Endothelial cell (in vitro differentiated cells): ENCODE measurements around the gene RPS6KA5. TPM values are rescaled to one million over a fixed set of nuclear protein-coding genes. Genes with fewer than 3 reads are reported as not detected.

Experiments
- DNase-seq: peaks from one replicate; pipeline ENCODE4 v3.0.0; 2021; ENCODE audit warnings: low spot score
- H3K27ac Mint-ChIP-seq: one replicate; pipeline ENCODE4 v1.8.0; 2021; ENCODE audit warnings: mixed read lengths, inconsistent platforms; ENCODE audit not compliant: unreplicated experiment
- H3K27me3 Mint-ChIP-seq: one replicate; pipeline ENCODE4 v1.8.0; 2021; ENCODE audit warnings: mild to moderate bottlenecking, moderate library complexity, mixed read lengths, inconsistent platforms; ENCODE audit not compliant: unreplicated experiment
- H3K36me3 Mint-ChIP-seq: one replicate; pipeline ENCODE4 v1.8.0; 2021; ENCODE audit warnings: mild to moderate bottlenecking, low read depth, mixed read lengths, inconsistent platforms; ENCODE audit not compliant: unreplicated experiment
- H3K4me1 Mint-ChIP-seq: one replicate; pipeline ENCODE4 v1.8.0; 2021; ENCODE audit warnings: mild to moderate bottlenecking, mixed read lengths, inconsistent platforms; ENCODE audit not compliant: unreplicated experiment
- H3K4me3 Mint-ChIP-seq: one replicate; pipeline ENCODE4 v1.8.0; 2021; ENCODE audit warnings: mild to moderate bottlenecking, mixed read lengths, inconsistent platforms; ENCODE audit not compliant: unreplicated experiment
- H3K9me3 Mint-ChIP-seq: one replicate; pipeline ENCODE4 v1.8.0; 2021; ENCODE audit warnings: mixed read lengths, inconsistent platforms; ENCODE audit not compliant: unreplicated experiment
- CTCF ChIP-seq: fragments of 200-600 bp; sonication (generic); IDR thresholded peaks from one replicate; pipeline ENCODE4 v1.5.0; 2021; ENCODE audit warnings: antibody characterized with exemption; ENCODE audit not compliant: unreplicated experiment
- total RNA-seq: library from RNA; stranded (reverse); fragmentation: NEBNext Ultra II Directional; extraction: Animal tissue kit (Norgen Biotek cat#: 25700); gene quantifications from one replicate; pipeline ENCODE4 v1.2.1, GENCODE V29; 2021; ENCODE audit not compliant: unreplicated experiment

RPS6KA5 gene
- total RNA-seq, 1 donor from 2014 or later = 13.8 TPM

GRCh38 chr14:91080071-91080470 is 19.6 kb upstream of the RPS6KA5 start:
- DNase-seq = no peak
- Mint-ChIP-seq H3K27ac (no peak overlapping the region), H3K27me3 (peaks cover 4% of the 10 kb centered on the region), H3K36me3 (peaks cover 7% of the 10 kb centered on the region), H3K4me1 (peaks cover 12% of the 10 kb centered on the region), H3K4me3 (no peak overlapping the region), H3K9me3 (no peaks in the 10 kb centered on the region)
- TF ChIP-seq CTCF = no peak

GRCh38 chr14:91078095-91078737 is 17.8 kb upstream of the RPS6KA5 start:
- TF ChIP-seq CTCF = no peak
- H3K36me3 Mint-ChIP-seq = peaks cover 7% of the 10 kb centered on the region
- peaks cover 14% of the 10 kb centered on the region for H3K4me1 Mint-ChIP-seq
- no peak overlapping the region for H3K4me3 Mint-ChIP-seq
- no peak overlapping the region for H3K27ac Mint-ChIP-seq
- DNase-seq = no peak
- H3K27me3 Mint-ChIP-seq = peaks cover 3% of the 10 kb centered on the region
- no peaks in the 10 kb centered on the region for H3K9me3 Mint-ChIP-seq

GRCh38 chr14:91075553-91075952 is 15.1 kb upstream of the RPS6KA5 start:
- H3K27me3 Mint-ChIP-seq = peaks cover 1% of the 10 kb centered on the region

GRCh38 chr14:91070572-91070971 is 10.1 kb upstream of the RPS6KA5 start:
- Mint-ChIP-seq H3K4me1 (peaks cover 10% of the 10 kb centered on the region), H3K9me3 (no peaks in the 10 kb centered on the region), H3K4me3 (no peak overlapping the region), H3K27me3 (no peaks in the 10 kb centered on the region), H3K27ac (no peak overlapping the region), H3K36me3 (peaks cover 3% of the 10 kb centered on the region)
- no peak for TF ChIP-seq CTCF
- no peak for DNase-seq

More at GRCh38 chr14:91075553-91075952, 15.1 kb upstream of the RPS6KA5 start:
- no peak for TF ChIP-seq CTCF
- Mint-ChIP-seq H3K9me3 (no peaks in the 10 kb centered on the region), H3K4me3 (no peak overlapping the region), H3K27ac (peak overlapping the region; percentile 86), H3K4me1 (peaks cover 14% of the 10 kb centered on the region), H3K36me3 (no peaks in the 10 kb centered on the region)
- no peak for DNase-seq

GRCh38 chr14:91068642-91069041 is 8.2 kb upstream of the RPS6KA5 start:
- H3K4me1 Mint-ChIP-seq = peaks cover 3% of the 10 kb centered on the region
- H3K27ac Mint-ChIP-seq = no peak overlapping the region
- no peaks in the 10 kb centered on the region for H3K9me3 Mint-ChIP-seq
- peaks cover 3% of the 10 kb centered on the region for H3K36me3 Mint-ChIP-seq
- H3K4me3 Mint-ChIP-seq = no peak overlapping the region
- DNase-seq = no peak
- H3K27me3 Mint-ChIP-seq = no peaks in the 10 kb centered on the region
- no peak for TF ChIP-seq CTCF
